OCI-LY1 (cell line): ENCODE measurements around the gene COL25A1.
"Not testable (repeated sequence)": the region's sequence is repeated elsewhere in the genome, so short reads cannot be mapped to it uniquely, and the experiment has no call there.

Experiments used
- H2AFZ ChIP-seq: fragments of 200-600 bp; sonication (generic), shearing (Covaris generic); 2 replicates; pipeline ENCODE4 v1.6.0; 2014; ENCODE audit warnings: antibody characterized with exemption, mild to moderate bottlenecking, low read length
- H3F3A ChIP-seq: fragments of 200-600 bp; sonication (generic), shearing (Covaris generic); 2 replicates; pipeline ENCODE4 v1.6.0; 2014; ENCODE audit warnings: mild to moderate bottlenecking, antibody characterized with exemption, low read length, moderate library complexity; ENCODE audit not compliant: insufficient read depth
- H3K27ac ChIP-seq: fragments of 200-600 bp; sonication (generic); 2 replicates; pipeline ENCODE4 v1.5.1; 2014; ENCODE audit warnings: low read length, mixed run types, mild to moderate bottlenecking, low read depth; ENCODE audit not compliant: poor library complexity, severe bottlenecking
- H3K27me3 ChIP-seq: fragments of 200-600 bp; sonication (generic); 2 replicates; pipeline ENCODE4 v1.6.0; 2014; ENCODE audit warnings: antibody characterized with exemption, mild to moderate bottlenecking, low read length, moderate library complexity; ENCODE audit not compliant: insufficient read depth
- H3K36me3 ChIP-seq: fragments of 200-600 bp; sonication (generic); 2 replicates; pipeline ENCODE4 v1.6.1; 2014; ENCODE audit warnings: mild to moderate bottlenecking, antibody characterized with exemption, low read length, moderate library complexity, mixed read lengths; ENCODE audit not compliant: insufficient read depth
- H3K4me1 ChIP-seq: fragments of 200-600 bp; sonication (generic); 2 replicates; pipeline ENCODE4 v1.5.1; 2014; ENCODE audit warnings: mild to moderate bottlenecking, low read length, moderate library complexity; ENCODE audit not compliant: insufficient read depth, severe bottlenecking
- H3K4me2 ChIP-seq: fragments of 200-600 bp; sonication (generic), shearing (Covaris generic); 2 replicates; pipeline ENCODE4 v1.6.1; 2014; ENCODE audit warnings: low read length
- H3K4me3 ChIP-seq: fragments of 200-600 bp; sonication (generic); 2 replicates; pipeline ENCODE4 v1.5.1; 2014; ENCODE audit warnings: low read length, low read depth, mild to moderate bottlenecking, mixed read lengths; ENCODE audit not compliant: poor library complexity, severe bottlenecking
- H3K79me2 ChIP-seq: fragments of 200-600 bp; shearing (Covaris generic); 2 replicates; pipeline ENCODE4 v1.6.1; 2016; ENCODE audit warnings: mixed run types, low read length, mixed read lengths; ENCODE audit not compliant: insufficient read depth
- H3K9ac ChIP-seq: fragments of 200-600 bp; sonication (generic), shearing (Covaris generic); 2 replicates; pipeline ENCODE4 v1.6.1; 2014; ENCODE audit warnings: mild to moderate bottlenecking, low read length, mixed read lengths
- H3K9me2 ChIP-seq: fragments of 200-600 bp; sonication (generic), shearing (Covaris generic); 2 replicates; pipeline ENCODE4 v1.6.1; 2014; ENCODE audit warnings: low read depth, mild to moderate bottlenecking, low read length, mixed read lengths
- H3K9me3 ChIP-seq: fragments of 200-600 bp; shearing (Covaris generic); 2 replicates; pipeline ENCODE4 v1.6.1; 2014; ENCODE audit warnings: low read length, mixed read lengths
- H4K20me1 ChIP-seq: fragments of 200-600 bp; sonication (generic), shearing (Covaris generic); 2 replicates; pipeline ENCODE4 v1.6.0; 2016; ENCODE audit warnings: mild to moderate bottlenecking, low read length; ENCODE audit not compliant: insufficient read depth
- CTCF ChIP-seq: fragments of 200-600 bp; sonication (generic), shearing (Covaris generic); IDR thresholded peaks from 2 replicates; pipeline ENCODE4 v1.5.1; 2017; ENCODE audit warnings: mild to moderate bottlenecking, antibody characterized with exemption, low read length, moderate library complexity, mixed read lengths
- EZH2 ChIP-seq: fragments of 200-600 bp; sonication (generic), shearing (Covaris generic); IDR thresholded peaks from 2 replicates; pipeline ENCODE4 v1.8.0; 2017; ENCODE audit warnings: borderline replicate concordance, mixed run types, mild to moderate bottlenecking, antibody characterized with exemption, low read length, moderate library complexity, mixed read lengths

Gene COL25A1

GRCh38 chr4:108988464-108989195 lies 313.8 kb downstream of the COL25A1 start:
- Histone ChIP-seq H3K27me3 (no peaks in the 10 kb centered on the region), H3F3A (no peaks in the 10 kb centered on the region), H3K36me3 (no peaks in the 10 kb centered on the region), H4K20me1 (no peaks in the 10 kb centered on the region), H3K9me3 (no peaks in the 10 kb centered on the region), H3K9me2 (no peaks in the 10 kb centered on the region), H2AFZ (no peak overlapping the region), H3K79me2 (no peaks in the 10 kb centered on the region), H3K4me2 (no peak overlapping the region), H3K27ac (no peak overlapping the region), H3K4me3 (no peak overlapping the region), H3K4me1 (no peaks in the 10 kb centered on the region), H3K9ac (no peak overlapping the region)
- no peak for TF ChIP-seq EZH2
- TF ChIP-seq CTCF: no peak

- not testable (repeated sequence) for H3K4me3 ChIP-seq, H3K9me3 ChIP-seq, H3F3A ChIP-seq, H4K20me1 ChIP-seq, H2AFZ ChIP-seq, H3K9me2 ChIP-seq, H3K36me3 ChIP-seq, H3K27me3 ChIP-seq, H3K4me2 ChIP-seq, H3K9ac ChIP-seq, H3K4me1 ChIP-seq, H3K27ac ChIP-seq, H3K79me2 ChIP-seq
Observed at GRCh38 chr4:108984495-108984894, 318.0 kb downstream of the COL25A1 start.

- Histone ChIP-seq H3K4me1 (no peaks in the 10 kb centered on the region), H3K27me3 (no peaks in the 10 kb centered on the region), H3K9me3 (no peaks in the 10 kb centered on the region), H3K79me2 (no peaks in the 10 kb centered on the region), H3K36me3 (no peaks in the 10 kb centered on the region), H4K20me1 (no peaks in the 10 kb centered on the region), H3K9me2 (no peaks in the 10 kb centered on the region), H3K27ac (no peak overlapping the region), H2AFZ (no peak overlapping the region), H3F3A (no peaks in the 10 kb centered on the region), H3K4me3 (no peak overlapping the region), H3K9ac (no peak overlapping the region), H3K4me2 (no peak overlapping the region)
- TF ChIP-seq CTCF (no peak), EZH2 (no peak)
Observed at GRCh38 chr4:108982402-108983185, 319.9 kb downstream of the COL25A1 start.
